NCI-H524 treated with DMSO at 0.1 percent for 48 hours (cell line): Measurements from ENCODE around the gene EFCAB12.
"Not testable (repeated sequence)": the region's sequence is repeated elsewhere in the genome, so short reads cannot be mapped to it uniquely, and the experiment has no call there.

Source experiments
- DNase-seq: peaks from one replicate; lab custom pipeline; 2025; lab: John Stamatoyannopoulos, UW

EFCAB12 gene

GRCh38 chr3:129392106-129392887 is 36.1 kb downstream of the EFCAB12 start:
- not testable (repeated sequence) for DNase-seq

DNA sequence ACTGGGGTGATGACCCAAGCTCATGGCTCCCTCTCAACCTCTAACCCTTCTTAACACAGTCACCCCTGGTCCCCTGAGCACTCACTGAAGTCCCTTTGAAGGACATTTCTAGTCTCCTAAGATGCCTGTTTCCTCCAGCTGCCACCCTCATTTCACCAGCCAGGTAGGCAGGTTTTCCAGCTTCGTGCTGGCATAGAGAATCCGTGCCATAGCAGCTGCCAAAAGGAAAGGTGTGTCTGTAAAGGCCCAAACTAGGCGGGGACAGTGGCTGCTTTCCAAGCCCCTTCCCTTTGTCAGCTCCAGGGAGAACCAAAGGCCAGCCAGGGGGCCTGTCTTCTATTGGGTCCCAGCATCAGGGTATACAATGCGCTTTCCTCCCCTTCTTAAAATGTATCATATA is 36.9 kb downstream of the EFCAB12 start:
- DNase-seq: not testable (repeated sequence)

DNA sequence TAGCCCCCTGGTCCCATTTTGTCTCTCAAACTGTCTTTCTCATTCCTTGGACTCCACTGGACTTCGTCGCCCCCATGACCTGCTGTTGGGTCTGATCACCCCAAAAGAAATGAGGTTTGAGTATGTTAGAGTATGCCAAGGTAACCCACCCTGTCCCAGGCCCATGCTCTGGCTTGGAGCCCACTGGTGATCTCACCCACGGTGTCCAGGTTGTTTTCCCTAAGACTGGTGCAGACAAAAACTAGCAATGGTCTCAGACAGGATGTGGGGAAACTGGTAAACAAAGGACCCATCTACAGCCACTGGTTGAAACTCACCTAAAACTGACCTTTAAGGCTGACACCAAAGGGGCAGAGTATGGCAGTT is 38.9 kb downstream of the EFCAB12 start:
- DNase-seq: no peak

DNA sequence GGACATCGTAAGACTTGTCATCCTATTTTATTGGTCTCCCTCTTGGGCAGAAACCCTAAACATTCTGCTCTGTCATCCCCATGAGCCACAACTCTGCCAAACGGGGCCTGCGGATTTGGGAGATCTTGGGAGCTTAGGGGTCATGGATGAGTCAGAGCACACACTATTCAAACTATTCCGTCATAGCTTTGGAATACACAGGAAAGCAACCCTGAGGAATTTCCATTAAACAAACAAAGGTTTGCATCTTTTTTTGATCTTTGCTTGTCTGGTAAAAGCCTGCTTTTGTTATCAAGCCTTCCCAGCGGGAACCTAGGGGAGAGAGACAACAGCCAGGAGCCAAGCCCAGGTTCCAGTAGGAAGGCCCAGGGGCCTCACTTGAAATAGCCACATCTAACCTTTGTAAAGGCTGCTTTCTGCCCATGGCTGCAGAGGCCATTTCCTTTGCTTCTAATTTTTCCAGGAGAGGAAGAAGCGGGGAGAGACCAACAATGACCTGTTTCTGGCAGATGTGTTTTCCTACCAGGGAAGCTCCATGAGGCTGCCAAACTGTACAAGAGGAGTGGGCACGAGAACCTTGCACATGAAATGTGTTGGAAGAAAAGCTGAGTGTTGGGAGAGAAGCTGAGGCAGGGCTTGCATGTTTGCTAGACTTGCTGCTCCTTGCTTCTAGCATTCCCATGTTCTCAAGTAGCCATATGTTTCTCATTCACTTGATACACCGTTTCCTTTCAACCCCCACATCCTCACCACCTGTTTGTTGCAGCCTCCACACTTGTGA is 39.5 kb downstream of the EFCAB12 start:
- not testable (repeated sequence) for DNase-seq

DNA sequence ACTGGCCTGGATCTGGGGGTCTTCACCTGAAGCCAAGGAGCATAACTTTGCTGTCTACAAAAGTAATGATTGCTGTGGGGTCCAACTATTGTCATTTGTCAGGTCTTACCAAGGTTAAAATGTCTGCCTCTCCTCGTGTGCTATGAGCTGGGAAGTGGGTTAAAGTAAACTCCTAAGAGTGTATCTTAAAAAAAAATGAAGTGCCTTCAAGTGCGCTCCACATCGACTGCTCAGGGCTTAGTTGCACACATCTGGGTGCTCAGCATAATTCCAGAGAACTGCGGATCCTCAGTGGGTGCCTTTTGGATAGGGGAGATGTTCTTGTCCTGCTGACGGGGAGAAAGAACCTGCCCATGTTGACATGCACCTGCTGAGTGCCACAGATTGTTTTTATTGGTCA is 40.9 kb downstream of the EFCAB12 start:
- no peak for DNase-seq

- DNase-seq: no peak
Measured at GRCh38 chr3:129386984-129387383, 41.5 kb downstream of the EFCAB12 start.

DNA sequence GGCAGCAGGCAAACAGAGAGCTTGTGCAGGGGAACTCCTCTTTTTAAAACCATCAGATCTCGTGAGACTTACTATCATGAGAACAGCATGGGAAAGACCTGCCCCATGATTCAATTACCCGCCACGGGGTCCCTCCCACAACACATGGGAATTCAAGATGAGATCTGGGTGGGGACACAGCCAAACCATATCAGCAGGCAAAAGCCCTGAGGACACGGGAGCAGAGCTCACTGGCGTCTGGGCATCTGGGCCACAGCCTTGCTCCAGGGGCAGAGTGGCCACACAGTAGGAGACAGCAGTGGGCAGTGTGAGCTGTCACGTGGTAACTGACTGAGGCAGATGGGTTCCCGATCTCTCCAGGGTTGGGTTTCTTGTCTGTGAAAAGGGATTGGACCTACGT is 42.9 kb downstream of the EFCAB12 start:
- DNase-seq: not testable (repeated sequence)

DNA sequence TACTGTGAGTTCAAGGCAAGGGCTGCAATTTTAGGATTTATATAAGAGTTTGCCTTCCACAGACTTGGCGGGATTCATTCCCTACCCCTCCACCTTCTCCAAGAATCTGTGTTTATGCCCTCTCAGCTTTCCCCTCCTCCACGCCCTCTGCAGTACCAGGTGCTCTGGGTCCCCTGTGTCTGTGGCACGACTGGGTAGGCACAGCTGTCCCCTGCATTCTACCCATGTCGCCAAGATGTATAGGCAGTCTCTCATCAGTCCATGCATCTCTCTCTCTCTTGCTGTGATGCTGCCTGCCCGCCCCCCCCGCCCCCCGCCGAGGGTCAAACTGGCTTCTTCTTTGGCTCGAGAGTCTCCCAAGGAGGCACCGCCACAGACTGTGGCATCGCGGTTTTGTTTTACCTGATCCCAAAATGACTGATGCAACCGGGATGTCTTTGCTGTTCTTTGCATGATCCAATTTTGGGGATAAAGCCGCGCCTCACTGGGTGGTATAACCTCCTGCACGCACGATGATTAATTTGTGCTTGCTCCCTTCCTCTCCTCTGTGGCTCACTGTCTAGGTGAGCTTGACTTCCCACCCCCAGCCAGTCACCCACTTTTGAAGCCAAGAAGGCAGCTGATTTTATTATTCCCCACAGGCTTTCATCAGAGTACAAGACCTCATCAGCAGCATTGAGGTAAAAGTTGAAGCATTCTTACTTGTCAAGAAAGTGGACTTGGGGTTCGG is 43.7 kb downstream of the EFCAB12 start:
- DNase-seq: no peak

- DNase-seq: not testable (repeated sequence)
Measured at GRCh38 chr3:129384103-129384502, 44.3 kb downstream of the EFCAB12 start.

DNA sequence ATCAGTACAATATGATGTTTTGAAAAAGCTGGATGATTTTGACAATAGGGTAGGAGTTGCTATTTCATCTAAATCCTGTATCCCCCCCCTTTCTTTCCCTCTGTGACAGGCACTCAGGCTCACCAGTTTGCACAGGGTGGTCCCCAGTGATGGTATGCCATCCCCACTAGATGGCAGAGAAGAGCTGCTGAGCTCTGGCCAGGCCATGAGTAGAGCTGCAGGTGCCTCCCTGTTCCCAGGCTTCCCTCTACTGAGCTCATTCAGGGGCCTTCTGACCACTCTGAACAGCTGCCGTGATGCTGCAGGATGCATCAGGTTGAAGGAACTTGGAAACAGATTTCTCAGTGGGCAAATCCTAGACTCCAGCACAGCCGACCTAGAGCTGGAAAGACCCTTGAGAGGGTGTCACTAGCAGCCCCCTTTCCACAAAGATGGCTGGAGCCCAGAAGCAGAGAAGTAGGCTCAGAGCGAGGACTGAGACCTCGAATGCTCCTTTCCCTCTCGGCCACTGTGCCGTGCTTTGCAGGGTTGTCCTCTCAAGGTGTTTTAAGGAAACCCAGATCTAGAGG is 45.1 kb downstream of the EFCAB12 start:
- peak; percentile 39 for DNase-seq

GRCh38 chr3:129382366-129382765 is 46.1 kb downstream of the EFCAB12 start:
- DNase-seq: no peak

DNA sequence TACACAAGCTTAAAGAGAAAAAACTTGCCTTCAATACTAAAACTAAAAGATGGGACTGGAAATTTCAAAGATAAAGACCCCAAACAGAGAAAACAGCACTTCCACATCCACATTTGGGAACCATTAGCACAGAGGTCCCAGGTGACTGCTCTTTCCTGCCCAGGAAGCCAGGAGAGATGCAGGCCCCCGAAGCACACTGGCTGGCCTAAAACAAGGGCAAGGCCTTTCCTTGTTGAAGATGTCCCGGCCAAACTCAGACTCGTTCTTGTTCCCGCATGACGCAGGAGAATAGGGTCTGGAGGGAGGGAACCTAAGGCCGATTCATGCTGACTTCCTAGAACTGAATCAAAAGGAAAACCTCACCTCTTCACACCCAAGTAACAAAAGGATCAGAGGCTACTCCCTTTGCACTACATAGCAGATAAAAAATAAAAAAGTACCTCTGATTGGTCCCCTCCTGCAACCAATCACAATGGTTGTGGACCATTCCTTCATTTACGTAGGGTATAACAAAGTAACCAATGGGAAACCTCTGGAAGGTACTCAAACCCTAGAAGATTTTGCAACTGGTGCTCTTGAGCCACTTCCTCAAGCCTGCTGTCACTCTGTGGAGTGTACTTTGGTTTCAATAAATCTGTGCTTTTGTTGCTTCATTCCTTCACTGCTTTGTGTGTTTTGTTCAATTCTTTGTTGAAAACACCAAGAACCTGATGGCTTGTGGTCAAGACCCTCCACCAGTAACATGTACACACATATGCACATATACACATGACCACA is 48.7 kb downstream of the EFCAB12 start:
- no peak for DNase-seq

GRCh38 chr3:129378949-129379348 is 49.5 kb downstream of the EFCAB12 start:
- DNase-seq: no peak

- no peak for DNase-seq
Measured at GRCh38 chr3:129377615-129378014, 50.8 kb downstream of the EFCAB12 start.

- no peak for DNase-seq
Measured at GRCh38 chr3:129375099-129375498, 53.3 kb downstream of the EFCAB12 start.

DNA sequence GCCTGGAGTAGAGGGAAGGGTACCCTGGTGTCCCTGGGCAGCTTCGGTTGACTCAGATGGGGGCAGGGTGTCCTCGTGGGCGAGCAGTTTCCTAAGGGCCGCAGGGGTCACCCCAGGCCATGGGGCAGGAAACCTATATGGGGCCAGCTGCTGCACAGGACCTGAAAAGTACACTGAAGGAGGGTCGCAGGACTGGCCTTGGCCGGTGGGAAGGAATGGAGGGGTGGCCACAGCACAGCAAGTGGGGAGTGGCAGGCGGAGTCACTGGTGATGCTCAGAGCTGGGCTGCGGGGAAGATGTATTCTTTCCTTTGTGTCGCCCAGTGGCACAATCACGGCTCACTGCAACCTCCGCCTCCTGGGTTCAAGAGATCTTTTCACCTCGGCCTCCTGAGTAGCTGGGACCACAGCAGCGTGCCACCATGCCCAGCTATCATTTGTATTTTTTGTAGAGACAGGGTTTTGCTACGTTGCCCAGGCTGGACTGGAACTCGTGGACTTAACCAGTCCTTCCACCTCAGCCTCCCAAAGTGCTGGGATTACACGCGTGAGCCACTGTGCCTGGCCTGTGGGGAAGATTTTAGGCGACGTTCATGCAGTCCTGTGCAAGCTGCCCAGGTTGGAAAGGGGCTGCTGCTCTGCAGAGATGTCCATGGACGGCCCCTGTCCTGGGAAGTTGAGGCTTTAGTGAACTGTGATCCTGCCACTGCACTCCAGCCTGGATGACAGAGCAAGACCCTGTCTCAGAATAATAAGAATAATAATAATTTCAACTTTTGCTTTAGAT is 57.2 kb downstream of the EFCAB12 start:
- no peak for DNase-seq

DNA sequence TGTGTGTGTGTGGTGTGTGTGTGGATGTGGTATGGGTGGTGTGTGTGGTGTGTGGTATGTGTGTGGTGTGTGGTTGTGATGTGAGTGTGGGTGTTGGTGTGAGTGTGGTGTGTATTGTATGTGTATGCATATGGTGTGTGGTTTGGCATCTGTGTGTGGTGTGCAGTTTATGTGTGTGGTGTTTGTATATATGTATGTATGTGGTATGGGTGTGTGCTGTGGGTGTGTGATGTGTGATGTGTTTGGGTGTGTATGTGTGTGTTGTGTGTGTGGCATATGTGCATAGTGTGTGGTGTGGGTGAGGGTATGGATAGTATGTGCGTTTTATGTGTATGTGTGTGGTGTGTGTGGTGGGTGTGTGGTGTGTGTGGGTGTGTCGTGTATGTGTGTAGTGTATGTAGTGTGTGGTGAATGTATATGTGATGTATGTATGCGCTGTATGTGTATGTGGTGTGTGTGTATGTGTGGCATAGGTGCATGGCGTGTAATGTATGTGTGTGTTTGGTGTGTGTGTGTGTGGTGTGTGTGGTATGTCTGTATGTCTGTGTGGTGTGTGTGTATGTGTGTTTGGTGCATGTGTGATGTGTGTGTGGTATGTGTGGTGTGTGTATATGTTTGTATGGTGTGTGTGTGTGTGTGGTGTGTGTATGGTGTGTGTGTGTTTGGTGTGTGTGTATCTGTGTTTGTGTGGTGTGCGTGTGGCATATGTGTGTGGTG is 58.0 kb downstream of the EFCAB12 start:
- DNase-seq: no peak

GRCh38 chr3:129369711-129370110 is 58.7 kb downstream of the EFCAB12 start:
- no peak for DNase-seq

DNA sequence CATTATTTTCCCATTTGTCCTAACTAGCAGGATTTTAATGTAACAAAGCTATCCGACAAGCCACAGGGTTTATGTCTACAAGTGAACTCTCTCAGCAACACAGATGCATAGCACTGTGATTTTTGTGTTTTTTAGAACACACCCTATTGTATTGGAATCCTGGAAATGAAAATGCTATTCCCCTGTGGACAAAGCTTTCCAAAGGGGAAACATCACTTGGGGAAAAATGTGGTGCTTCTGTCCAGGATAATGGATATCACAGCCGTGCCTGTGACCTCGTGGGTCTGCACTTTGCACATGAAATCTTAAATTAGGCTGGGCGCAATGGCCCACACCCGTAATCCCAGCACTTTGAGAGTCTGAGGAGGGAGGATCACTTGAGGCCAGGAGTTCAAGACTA is 60.6 kb downstream of the EFCAB12 start:
- no peak for DNase-seq

DNA sequence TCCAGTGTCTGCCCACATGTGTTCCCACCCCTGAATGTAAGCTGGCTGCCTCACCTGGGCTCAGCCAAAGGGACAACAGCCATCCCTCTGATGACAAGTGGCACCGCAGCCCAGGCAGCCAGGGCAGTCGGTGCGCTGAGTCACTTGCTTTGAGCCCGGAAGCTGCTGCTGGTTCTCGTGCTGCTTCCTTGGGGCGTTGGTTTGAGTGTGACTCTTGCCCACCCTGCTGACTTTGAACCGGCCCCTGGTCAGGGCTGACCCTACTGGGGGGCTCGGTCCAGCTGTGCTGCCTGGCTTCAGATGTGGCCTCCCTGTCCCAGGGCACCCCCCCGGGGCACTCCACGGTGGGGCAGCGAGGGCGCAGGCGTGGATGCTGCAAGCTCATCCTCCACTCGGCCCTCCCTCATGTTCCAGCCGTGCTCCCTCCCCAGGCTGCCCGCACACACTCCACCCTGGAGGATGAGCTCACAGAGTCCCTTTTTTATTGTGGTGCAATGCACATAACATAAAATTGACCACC is 62.1 kb downstream of the EFCAB12 start:
- no peak for DNase-seq
